ENCODE data around the gene FRAS1. TPM values are rescaled to one million over a fixed set of nuclear protein-coding genes. Genes with fewer than 3 reads are reported as not detected.
A peak's percentile ranks its signal among the peaks of the same experiment; 100 is the strongest.

The FRAS1 gene
- total RNA-seq, 1 donor from 2014 or later: not detected

- Mint-ChIP-seq H3K27me3 (peaks cover 4% of the 10 kb centered on the region), H3K9me3 (no peaks in the 10 kb centered on the region), H3K27ac (no peak overlapping the region), H3K4me1 (no peaks in the 10 kb centered on the region), H3K4me3 (no peak overlapping the region), H3K36me3 (ENCODE audit: low read depth) (peaks cover 1% of the 10 kb centered on the region)
- DNase-seq: no peak
- intact Hi-C loops (cut with micrococcal nuclease): no loop called here
These were observed 512.2 kb downstream of the FRAS1 start for GRCh38 chr4:78569306-78569821.

GRCh38 chr4:78570117-78570516 is 513.0 kb downstream of the FRAS1 start:
- intact Hi-C loops (cut with micrococcal nuclease): no loop called here
- Mint-ChIP-seq H3K4me3 (no peak overlapping the region), H3K9me3 (no peaks in the 10 kb centered on the region), H3K36me3 (ENCODE audit: low read depth) (peaks cover 1% of the 10 kb centered on the region), H3K27ac (no peak overlapping the region), H3K4me1 (no peaks in the 10 kb centered on the region), H3K27me3 (peaks cover 3% of the 10 kb centered on the region)
- DNase-seq: no peak

GRCh38 chr4:78571804-78572203 is 514.7 kb downstream of the FRAS1 start:
- Mint-ChIP-seq H3K36me3 (ENCODE audit: low read depth) (peaks cover 1% of the 10 kb centered on the region), H3K4me3 (no peak overlapping the region), H3K27me3 (peaks cover 3% of the 10 kb centered on the region), H3K4me1 (no peaks in the 10 kb centered on the region), H3K9me3 (no peaks in the 10 kb centered on the region), H3K27ac (no peak overlapping the region)
- no peak for DNase-seq
- intact Hi-C loops (cut with micrococcal nuclease): no loop called here

- DNase-seq: no peak
- H3K9me3 Mint-ChIP-seq: no peaks in the 10 kb centered on the region
- intact Hi-C loops (cut with micrococcal nuclease): no loop called here
- H3K27ac Mint-ChIP-seq: no peak overlapping the region
- H3K4me1 Mint-ChIP-seq: no peaks in the 10 kb centered on the region
- peaks cover 2% of the 10 kb centered on the region for H3K27me3 Mint-ChIP-seq
- no peak overlapping the region for H3K4me3 Mint-ChIP-seq
- peaks cover 2% of the 10 kb centered on the region for H3K36me3 Mint-ChIP-seq (ENCODE audit: low read depth)
These were observed 521.7 kb downstream of the FRAS1 start for GRCh38 chr4:78578674-78579425.

GRCh38 chr4:78581618-78582017 is 524.5 kb downstream of the FRAS1 start:
- H3K9me3 Mint-ChIP-seq: no peaks in the 10 kb centered on the region
- no peaks in the 10 kb centered on the region for H3K4me1 Mint-ChIP-seq
- no peak for DNase-seq
- no peak overlapping the region for H3K27ac Mint-ChIP-seq
- H3K27me3 Mint-ChIP-seq: no peaks in the 10 kb centered on the region
- H3K36me3 Mint-ChIP-seq (ENCODE audit: low read depth): peaks cover 5% of the 10 kb centered on the region
- intact Hi-C loops (cut with micrococcal nuclease): no loop called here
- H3K4me3 Mint-ChIP-seq: no peak overlapping the region

GRCh38 chr4:78584863-78585547 is 527.9 kb downstream of the FRAS1 start:
- no peaks in the 10 kb centered on the region for H3K9me3 Mint-ChIP-seq
- peaks cover 5% of the 10 kb centered on the region for H3K36me3 Mint-ChIP-seq (ENCODE audit: low read depth)
- H3K27ac Mint-ChIP-seq: no peak overlapping the region
- no peaks in the 10 kb centered on the region for H3K27me3 Mint-ChIP-seq
- H3K4me1 Mint-ChIP-seq: no peaks in the 10 kb centered on the region
- intact Hi-C loops (cut with micrococcal nuclease): no loop called here
- no peak overlapping the region for H3K4me3 Mint-ChIP-seq
- DNase-seq: no peak

- H3K27ac Mint-ChIP-seq: no peak overlapping the region
- intact Hi-C loops (cut with micrococcal nuclease): no loop called here
- peaks cover 5% of the 10 kb centered on the region for H3K36me3 Mint-ChIP-seq (ENCODE audit: low read depth)
- H3K9me3 Mint-ChIP-seq: no peaks in the 10 kb centered on the region
- H3K4me3 Mint-ChIP-seq: no peak overlapping the region
- no peaks in the 10 kb centered on the region for H3K4me1 Mint-ChIP-seq
- no peaks in the 10 kb centered on the region for H3K27me3 Mint-ChIP-seq
- DNase-seq: no peak
These were observed 528.5 kb downstream of the FRAS1 start for GRCh38 chr4:78585633-78586032.

GRCh38 chr4:78588894-78589545 is 531.9 kb downstream of the FRAS1 start:
- DNase-seq: no peak
- Mint-ChIP-seq H3K36me3 (ENCODE audit: low read depth) (peaks cover 3% of the 10 kb centered on the region), H3K4me1 (no peaks in the 10 kb centered on the region), H3K9me3 (no peaks in the 10 kb centered on the region), H3K4me3 (no peak overlapping the region), H3K27me3 (no peaks in the 10 kb centered on the region), H3K27ac (no peak overlapping the region)
- intact Hi-C loops (cut with micrococcal nuclease): no loop called here

- H3K27ac Mint-ChIP-seq: no peak overlapping the region
- no peak for DNase-seq
- H3K36me3 Mint-ChIP-seq (ENCODE audit: low read depth): no peaks in the 10 kb centered on the region
- intact Hi-C loops (cut with micrococcal nuclease): no loop called here
- no peaks in the 10 kb centered on the region for H3K4me1 Mint-ChIP-seq
- no peak overlapping the region for H3K4me3 Mint-ChIP-seq
- no peaks in the 10 kb centered on the region for H3K27me3 Mint-ChIP-seq
- no peaks in the 10 kb centered on the region for H3K9me3 Mint-ChIP-seq
These were observed 534.3 kb downstream of the FRAS1 start for GRCh38 chr4:78591404-78591803.

- DNase-seq: peak; percentile 65
- no peaks in the 10 kb centered on the region for H3K4me1 Mint-ChIP-seq
- no peaks in the 10 kb centered on the region for H3K36me3 Mint-ChIP-seq (ENCODE audit: low read depth)
- no peaks in the 10 kb centered on the region for H3K27me3 Mint-ChIP-seq
- intact Hi-C loops (cut with micrococcal nuclease): no loop called here
- no peaks in the 10 kb centered on the region for H3K9me3 Mint-ChIP-seq
- no peak overlapping the region for H3K27ac Mint-ChIP-seq
- no peak overlapping the region for H3K4me3 Mint-ChIP-seq
These were observed 535.1 kb downstream of the FRAS1 start for GRCh38 chr4:78592088-78592783.

Other genes with a start within 250 kb of the FRAS1 start
- 105 and 108 TPM in 2 replicates for gene CNOT6L, start 238.0 kb upstream of the FRAS1 start, total RNA-seq
- gene MRPL1, start 194.5 kb upstream of the FRAS1 start, total RNA-seq: 65.0 and 72.7 TPM in 2 replicates